PFSK-1 (cell line): ENCODE data around the gene KRT73.

Experiments
- FOXP2 ChIP-seq: optimal IDR thresholded peaks from 2 replicates; pipeline ENCODE3; 2011; ENCODE audit warnings: borderline replicate concordance, control low read depth, inconsistent platforms; ENCODE audit not compliant: insufficient read depth; ENCODE audit errors: extremely low read length, extremely low read depth
- POLR2AphosphoS5 ChIP-seq: IDR thresholded peaks from 2 replicates; pipeline ENCODE4 v1.6.1; 2012; ENCODE audit warnings: low read depth, mild to moderate bottlenecking, control low read depth, low read length, moderate library complexity
- SIN3A ChIP-seq: IDR thresholded peaks from 2 replicates; pipeline ENCODE4 v1.6.1; 2012; ENCODE audit warnings: mild to moderate bottlenecking, low read length, moderate library complexity, borderline replicate concordance; ENCODE audit not compliant: insufficient read depth
- TAF1 ChIP-seq: IDR thresholded peaks from 2 replicates; pipeline ENCODE4 v1.6.1; 2012; ENCODE audit warnings: low read length, control low read depth, borderline replicate concordance; ENCODE audit not compliant: insufficient read depth
- TF ChIP-seq, protein P1 (sequence below), 2 experiments: IDR thresholded peaks; 2 replicates each; pipeline versions ENCODE4 v1.6.1 to v1.8.0; 2011 to 2012; ENCODE audit warnings: low read depth in 2 of 2, low read length in 2 of 2, control low read depth in 1 of 2, inconsistent platforms in 1 of 2, mild to moderate bottlenecking in 1 of 2, moderate library complexity in 1 of 2; ENCODE audit not compliant: insufficient read depth in 1 of 2

The KRT73 gene

DNA sequence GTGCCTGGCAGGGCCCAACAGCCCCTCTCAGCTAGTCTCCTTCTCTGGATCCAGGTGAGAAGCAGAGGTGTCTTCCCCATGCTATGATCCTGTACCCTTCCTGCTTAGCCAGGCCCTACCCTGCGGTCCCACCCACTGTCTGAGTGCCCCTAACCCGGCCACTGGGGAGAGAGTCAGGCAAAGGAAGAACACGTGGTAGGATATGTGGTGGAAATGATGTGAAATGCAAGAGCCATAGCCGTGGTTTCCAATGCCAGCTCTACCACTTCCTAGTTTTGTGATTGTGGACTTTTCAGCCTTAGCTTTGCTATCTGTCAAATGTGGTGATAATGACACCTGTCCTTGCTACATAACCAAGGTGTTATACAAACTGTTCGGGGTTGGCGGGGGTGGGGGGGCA is 17.8 kb upstream of the KRT73 start:
- TF ChIP-seq POLR2AphosphoS5 (no peak), TAF1 (no peak), SIN3A (no peak), FOXP2 (no peak)
- TF ChIP-seq, protein P1, sequence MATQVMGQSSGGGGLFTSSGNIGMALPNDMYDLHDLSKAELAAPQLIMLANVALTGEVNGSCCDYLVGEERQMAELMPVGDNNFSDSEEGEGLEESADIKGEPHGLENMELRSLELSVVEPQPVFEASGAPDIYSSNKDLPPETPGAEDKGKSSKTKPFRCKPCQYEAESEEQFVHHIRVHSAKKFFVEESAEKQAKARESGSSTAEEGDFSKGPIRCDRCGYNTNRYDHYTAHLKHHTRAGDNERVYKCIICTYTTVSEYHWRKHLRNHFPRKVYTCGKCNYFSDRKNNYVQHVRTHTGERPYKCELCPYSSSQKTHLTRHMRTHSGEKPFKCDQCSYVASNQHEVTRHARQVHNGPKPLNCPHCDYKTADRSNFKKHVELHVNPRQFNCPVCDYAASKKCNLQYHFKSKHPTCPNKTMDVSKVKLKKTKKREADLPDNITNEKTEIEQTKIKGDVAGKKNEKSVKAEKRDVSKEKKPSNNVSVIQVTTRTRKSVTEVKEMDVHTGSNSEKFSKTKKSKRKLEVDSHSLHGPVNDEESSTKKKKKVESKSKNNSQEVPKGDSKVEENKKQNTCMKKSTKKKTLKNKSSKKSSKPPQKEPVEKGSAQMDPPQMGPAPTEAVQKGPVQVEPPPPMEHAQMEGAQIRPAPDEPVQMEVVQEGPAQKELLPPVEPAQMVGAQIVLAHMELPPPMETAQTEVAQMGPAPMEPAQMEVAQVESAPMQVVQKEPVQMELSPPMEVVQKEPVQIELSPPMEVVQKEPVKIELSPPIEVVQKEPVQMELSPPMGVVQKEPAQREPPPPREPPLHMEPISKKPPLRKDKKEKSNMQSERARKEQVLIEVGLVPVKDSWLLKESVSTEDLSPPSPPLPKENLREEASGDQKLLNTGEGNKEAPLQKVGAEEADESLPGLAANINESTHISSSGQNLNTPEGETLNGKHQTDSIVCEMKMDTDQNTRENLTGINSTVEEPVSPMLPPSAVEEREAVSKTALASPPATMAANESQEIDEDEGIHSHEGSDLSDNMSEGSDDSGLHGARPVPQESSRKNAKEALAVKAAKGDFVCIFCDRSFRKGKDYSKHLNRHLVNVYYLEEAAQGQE (IDR thresholded peaks at IDR 0.05; ENCODE audit: insufficient read depth in 1 of 2, low read depth in 2 of 2, low read length in 2 of 2) = no peak

DNA sequence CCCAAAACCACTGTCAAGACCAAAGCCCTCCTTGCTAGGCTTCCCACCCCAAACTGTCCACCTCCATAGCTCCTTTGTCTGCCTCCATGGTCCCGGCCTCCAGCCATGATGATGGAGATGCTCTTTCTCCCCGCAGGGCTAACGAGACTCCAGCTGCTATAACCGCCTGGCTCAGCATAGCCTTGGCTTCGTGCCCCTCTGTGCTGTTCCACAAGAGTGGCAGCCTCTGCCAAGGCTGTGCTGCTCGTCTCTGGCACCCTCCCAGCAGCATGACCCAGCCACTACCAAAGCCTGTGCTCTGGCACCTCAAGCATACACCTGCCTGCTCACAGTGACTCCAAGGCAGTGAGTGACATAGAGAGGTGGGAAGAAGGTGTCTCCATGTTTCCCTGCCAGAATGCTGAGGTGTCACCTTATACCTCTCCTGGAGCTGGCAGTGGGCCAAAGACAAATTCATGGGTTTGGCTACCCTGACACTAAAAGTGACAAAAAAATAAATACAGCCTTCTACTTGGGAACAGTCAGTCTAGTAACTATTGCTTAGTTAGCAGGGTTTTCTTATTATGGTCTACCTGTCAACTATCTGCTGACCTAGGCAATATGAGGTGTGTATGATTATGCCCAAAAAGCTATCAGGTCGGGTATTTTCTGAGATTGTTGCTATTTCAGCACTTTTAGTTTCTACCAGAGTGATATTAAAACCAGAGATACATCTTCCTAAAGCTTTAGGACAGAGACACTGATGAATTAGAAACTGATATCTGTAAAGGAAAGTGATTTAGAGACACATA is 16.1 kb upstream of the KRT73 start:
- TF ChIP-seq, protein P1 (IDR thresholded peaks at IDR 0.05; ENCODE audit: insufficient read depth in 1 of 2, low read depth in 2 of 2, low read length in 2 of 2) = no peak
- TF ChIP-seq TAF1 = no peak
- TF ChIP-seq SIN3A = no peak

DNA sequence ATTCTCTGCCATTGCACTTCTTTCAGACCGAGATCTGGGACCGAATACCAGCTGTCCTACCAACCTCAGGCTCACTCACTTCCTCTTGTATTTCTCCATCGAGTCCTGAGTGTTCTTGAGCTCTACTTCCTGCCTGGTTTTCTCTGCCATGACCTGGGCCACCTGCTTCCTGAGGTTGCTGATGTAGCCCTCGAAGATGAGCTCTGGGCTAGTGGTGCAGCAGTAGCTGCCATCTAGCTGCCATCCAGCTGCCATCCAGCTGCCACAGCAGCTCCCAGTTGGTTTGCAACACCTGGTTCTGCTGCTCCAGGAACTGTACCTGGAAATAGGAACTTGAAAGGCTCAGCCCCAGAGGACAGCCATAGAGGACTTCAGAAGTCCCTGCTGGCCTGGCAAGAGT is 15.0 kb upstream of the KRT73 start:
- TF ChIP-seq TAF1 (no peak), POLR2AphosphoS5 (no peak), SIN3A (no peak), FOXP2 (no peak)
- TF ChIP-seq, protein P1 (IDR thresholded peaks at IDR 0.05; ENCODE audit: insufficient read depth in 1 of 2, low read depth in 2 of 2, low read length in 2 of 2) = no peak

DNA sequence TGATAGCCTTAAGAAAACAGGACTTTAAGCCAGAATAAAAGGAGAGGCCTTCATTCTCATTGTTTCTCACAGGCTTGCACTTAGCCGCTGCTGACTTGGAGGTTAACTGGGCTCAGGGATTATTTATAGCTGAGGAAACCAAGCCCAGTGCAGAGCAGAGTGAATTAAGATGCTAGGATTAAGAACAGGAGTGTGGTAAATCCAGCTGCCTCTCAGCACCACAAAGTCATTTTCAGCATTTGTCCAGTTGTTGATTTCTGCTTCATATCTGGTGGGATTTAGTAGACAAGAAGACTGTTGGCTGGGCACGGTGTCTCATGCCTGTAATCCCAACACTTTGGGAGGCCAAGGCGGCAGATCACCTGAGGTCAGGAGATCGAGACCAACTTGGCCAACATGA is 14.3 kb upstream of the KRT73 start:
- TF ChIP-seq SIN3A = no peak
- TF ChIP-seq, protein P1 (IDR thresholded peaks at IDR 0.05; ENCODE audit: insufficient read depth in 1 of 2, low read depth in 2 of 2, low read length in 2 of 2) = no peak
- TF ChIP-seq TAF1 = no peak
- no peak for TF ChIP-seq POLR2AphosphoS5
- TF ChIP-seq FOXP2 = no peak
